Measurements from ENCODE around the gene SETD4. TPM values are rescaled to one million over a fixed set of nuclear protein-coding genes. Genes with fewer than 3 reads are reported as not detected.

SETD4 gene
- total and polyA plus RNA-seq, 2 of the 13 experiments (the other 11 are each of a cell fraction or from before 2014, with no cell fraction given), result 7.1 to 14.4 TPM

GRCh38 chr21:36070999-36071398 is 10.7 kb upstream of the SETD4 start (continued):
- TF ChIP-seq CBX1 (IDR thresholded peaks at IDR 0.05; ENCODE audit: low read depth) (no peak), HNF4A (CRISPR knock-in tag; IDR thresholded peaks at IDR 0.05) (peak; percentile 64), POLR2G (IDR thresholded peaks at IDR 0.05; ENCODE audit: low read depth, low read length) (no peak)

GRCh38 chr21:36069713-36070583 is 9.6 kb upstream of the SETD4 start, which contains the start of gene CBR1:
CBR1 (plus strand) TSS chr21:36070024; CDS start chr21:36070116, 92 bp downstream.
- ChIA-PET POLR2A (interaction anchor here (3.0 kb wide), 1 partner anchor 10 kb away, joined by 23 read pairs; the partner anchor contains the start of gene SETD4), CTCF (ENCODE audit: low intra/inter-chr PET ratio, low total read pairs) (no interaction called here)
- FAIRE-seq (no peak), ATAC-seq (peak; percentile 87), DNase-seq (ENCODE audit: low spot score) (peak; percentile 72)
- intact Hi-C loops (cut with micrococcal nuclease; ENCODE audit: unreplicated experiment) (no loop called here), in situ Hi-C loops (cut with HindIII; ENCODE audit: extremely low pct_ligation_motif_present, low pct_unique_long_range_greater_than_20kb) (no loop called here)
- H3K27me3 ChIP-seq (ENCODE audit: control insufficient read depth in 1 of 2, insufficient read depth in 2 of 2, low read length in 2 of 2), result no peaks in the 10 kb centered on the region
- H3K9me3 ChIP-seq (ENCODE audit: low read length), result peaks cover 6% of the 10 kb centered on the region
- BruUV-seq (replicated peaks), result no TSS peak
- H3K4me2 ChIP-seq (ENCODE audit: low read depth, low read length), result peak within 1 kb of the TSS; percentile 76
- no peaks in the 10 kb centered on the region for H3K36me3 ChIP-seq (replicated peaks in 1 of 2; ENCODE audit: control insufficient read depth in 1 of 2, insufficient read depth in 2 of 2, low read length in 2 of 2)
- H3K4me1 ChIP-seq (ENCODE audit: insufficient read depth, low read length), result peaks cover 61% of the 10 kb centered on the region
- H3K79me2 ChIP-seq (ENCODE audit: insufficient read depth, low read length), result no peaks in the 10 kb centered on the region
- peak within 1 kb of the TSS; percentile 39 for H3K9ac ChIP-seq (ENCODE audit: insufficient read depth, low read depth, low read length)
- no peaks in the 10 kb centered on the region for H4K20me1 ChIP-seq (ENCODE audit: insufficient read depth, low read length)
- H3K27ac ChIP-seq (ENCODE audit: extremely low read length, insufficient read depth, low read length), result peak within 1 kb of the TSS; percentile 63
- H2AFZ ChIP-seq (ENCODE audit: low read length), result no peak within 1 kb of the TSS
- 44% methylated on average over 31 of the region's 71 CpGs for WGBS (ENCODE audit: low lambda C conversion rate)
- H3K4me3 ChIP-seq (replicated peaks in 1 of 3; ENCODE audit: insufficient read depth in 1 of 3, low read depth in 2 of 3, low read length in 3 of 3), result peak within 1 kb of the TSS; percentile 40 to 72 (median 68)
- TF ChIP-seq HBP1 (CRISPR knock-in tag; IDR thresholded peaks at IDR 0.05; ENCODE audit: low read depth) (no peak), TEF (CRISPR knock-in tag; IDR thresholded peaks at IDR 0.05) (no peak), SRSF1 (optimal IDR thresholded peaks at IDR 0.05; ENCODE audit: low read depth, low read length) (no peak), HMGXB4 (CRISPR knock-in tag; IDR thresholded peaks at IDR 0.05; ENCODE audit: borderline replicate concordance in 1 of 2, low read depth in 1 of 2) (peak in 1 of 2 experiments; percentile 51; a peak in 1 of 4 replicates), ZNF580 (CRISPR knock-in tag; IDR thresholded peaks at IDR 0.05; ENCODE audit: borderline replicate concordance, low read depth) (no peak), CERS6 (CRISPR knock-in tag; IDR thresholded peaks at IDR 0.05) (no peak), KLF16 (CRISPR knock-in tag; IDR thresholded peaks at IDR 0.05) (no peak; a peak in 1 of 4 replicates), ZNF230 (CRISPR knock-in tag; IDR thresholded peaks at IDR 0.05) (no peak), MTA1 (CRISPR knock-in tag; IDR thresholded peaks at IDR 0.05; ENCODE audit: borderline replicate concordance) (peak; percentile 67; the same call in 1 of the 2 replicates), THYN1 (CRISPR knock-in tag; IDR thresholded peaks at IDR 0.05; ENCODE audit: borderline replicate concordance, low read depth) (no peak), MEIS2 (CRISPR knock-in tag; IDR thresholded peaks at IDR 0.05) (peak; percentile 66), ADNP (CRISPR knock-in tag; IDR thresholded peaks at IDR 0.05) (no peak; the same call in 1 of the 2 replicates)

All from HepG2 (cell line).